Ovary (tissue), 3 donors: ENCODE measurements around the gene CD300C.

ENCODE experiments used
- CTCF ChIP-seq, 3 donors: fragments of 450-650 bp in 2 of 3; fragments of 200-600 bp in 1 of 3; IDR thresholded peaks; one replicate each; pipeline versions ENCODE4 v1.5.1 to v1.8.0; 2016 to 2022; ENCODE audit warnings: antibody characterized with exemption in 3 of 3, mild to moderate bottlenecking in 1 of 3
- EP300 ChIP-seq: sonication (generic); formaldehyde crosslinking; IDR thresholded peaks from one replicate; pipeline ENCODE4 v1.6.1; 2017; ENCODE audit warnings: antibody characterized with exemption
- POLR2A ChIP-seq: fragments of 450-650 bp; IDR thresholded peaks from one replicate; pipeline ENCODE4 v1.6.1; 2017; ENCODE audit warnings: antibody characterized with exemption, mild to moderate bottlenecking, moderate library complexity
- donor health status: DM: no; HTN: no; CAD: no.

DNA sequence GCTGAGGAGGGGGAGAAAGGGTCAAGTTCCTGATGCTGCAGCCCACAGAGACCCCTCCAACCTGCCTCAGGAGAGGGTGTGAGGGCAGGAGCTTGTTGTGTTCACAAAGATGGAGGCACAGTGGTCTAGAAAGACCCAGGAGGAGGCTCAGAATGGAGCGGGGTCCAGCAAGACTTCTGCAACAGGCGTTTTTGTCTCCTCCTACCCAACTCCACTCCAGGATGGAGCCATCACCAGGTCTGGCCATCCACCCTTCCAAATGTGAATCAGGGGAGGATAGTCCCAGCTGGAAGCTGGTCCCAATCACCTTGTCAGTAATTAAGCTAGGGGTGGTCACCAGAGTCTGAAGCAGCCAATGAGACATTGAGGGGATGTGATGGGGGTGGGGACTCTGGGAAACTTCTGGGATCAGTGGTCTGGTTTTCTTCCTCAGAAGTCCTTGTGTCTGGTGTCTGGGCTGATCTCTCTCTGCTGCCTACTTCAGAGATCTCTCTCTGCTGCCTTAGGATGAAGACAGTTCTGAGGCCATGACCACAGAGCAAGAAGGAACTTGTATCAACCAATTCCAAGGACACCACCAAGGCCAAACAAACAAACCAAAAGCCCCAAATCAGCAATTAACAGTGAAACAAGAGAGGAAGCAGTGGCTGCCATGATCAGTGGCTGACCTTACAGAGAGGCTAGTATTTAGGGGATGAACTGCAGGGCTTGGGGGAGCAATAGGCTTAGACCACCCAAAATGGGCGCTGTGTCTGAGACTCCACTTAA, 29.2 kb downstream of the CD300C start:
- TF ChIP-seq CTCF (IDR thresholded peaks at IDR 0.05) (no peak), POLR2A (no peak), EP300 (no peak)
